Neural cell (in vitro differentiated cells): ENCODE results near the gene EHBP1. TPM values are rescaled to one million over a fixed set of nuclear protein-coding genes. Genes with fewer than 3 reads are reported as not detected.

Experiments
- H2AFZ ChIP-seq: fragments of 200-600, 300-800 bp; sonication (generic), shearing (Covaris generic); 2 replicates; pipeline ENCODE4 v1.6.0; 2014; ENCODE audit warnings: low read depth, mild to moderate bottlenecking, antibody characterized with exemption, low read length, moderate library complexity
- H3F3A ChIP-seq: fragments of 200-600 bp; shearing (Covaris generic); 2 replicates; pipeline ENCODE4 v1.6.1; 2016; ENCODE audit warnings: mild to moderate bottlenecking, moderate library complexity, mixed read lengths, antibody characterized with exemption, low read length; ENCODE audit not compliant: insufficient read depth, poor library complexity, severe bottlenecking
- H3K27ac ChIP-seq: fragments of 200-600, 300-800 bp; sonication (generic), shearing (Covaris generic); 2 replicates; pipeline ENCODE4 v1.5.1; 2014; ENCODE audit warnings: mild to moderate bottlenecking, low read length, moderate library complexity
- H3K27me3 ChIP-seq: fragments of 300-800, 200-600 bp; sonication (generic), shearing (Covaris generic); 2 replicates; pipeline ENCODE4 v1.6.0; 2014; ENCODE audit warnings: mild to moderate bottlenecking, low read depth, low read length, moderate library complexity; ENCODE audit not compliant: insufficient read depth
- H3K36me3 ChIP-seq: fragments of 300-800, 200-600 bp; sonication (generic), shearing (Covaris generic); 2 replicates; pipeline ENCODE4 v1.5.1; 2014; ENCODE audit warnings: mild to moderate bottlenecking, antibody characterized with exemption, low read length, moderate library complexity; ENCODE audit not compliant: insufficient read depth
- H3K4me2 ChIP-seq: fragments of 300-800, 200-600 bp; sonication (generic), shearing (Covaris generic); 2 replicates; pipeline ENCODE4 v1.6.0; 2014; ENCODE audit warnings: mild to moderate bottlenecking, low read length
- H3K4me3 ChIP-seq: fragments of 300-800, 200-600 bp; sonication (generic), shearing (Covaris generic); 2 replicates; pipeline ENCODE4 v1.5.1; 2014; ENCODE audit warnings: mild to moderate bottlenecking, low read length, moderate library complexity
- H3K79me2 ChIP-seq: fragments of 200-600 bp; shearing (Covaris generic); replicated peaks from 2 replicates; pipeline ENCODE4 v1.6.0; 2014; ENCODE audit warnings: mild to moderate bottlenecking, low read length, moderate library complexity; ENCODE audit not compliant: insufficient read depth
- H3K9ac ChIP-seq: fragments of 300-800, 200-600 bp; sonication (generic), shearing (Covaris generic); 2 replicates; pipeline ENCODE4 v1.6.1; 2016; ENCODE audit warnings: mild to moderate bottlenecking, low read length, mixed read lengths
- H3K9me2 ChIP-seq: fragments of 200-600 bp; shearing (Covaris generic); 2 replicates; pipeline ENCODE4 v1.6.1; 2016; ENCODE audit warnings: mild to moderate bottlenecking, low read length, mixed read lengths; ENCODE audit not compliant: insufficient read depth
- H3K9me3 ChIP-seq: fragments of 200-600, 300-800 bp; sonication (generic), shearing (Covaris generic); 2 replicates; pipeline ENCODE4 v1.6.1; 2016; ENCODE audit warnings: mild to moderate bottlenecking, mixed run types, low read length, moderate library complexity, mixed read lengths
- H4K20me1 ChIP-seq: fragments of 200-600 bp; shearing (Covaris generic); 2 replicates; pipeline ENCODE4 v1.6.1; 2016; ENCODE audit warnings: mild to moderate bottlenecking, mixed run types; ENCODE audit not compliant: insufficient read depth
- CTCF ChIP-seq: fragments of 450-650 bp; IDR thresholded peaks from 2 replicates; pipeline ENCODE4 v1.5.1; 2014; ENCODE audit warnings: antibody characterized with exemption, mild to moderate bottlenecking, moderate library complexity; ENCODE audit not compliant: poor library complexity, severe bottlenecking
- EP300 ChIP-seq: fragments of 450-650 bp; conservative IDR thresholded peaks from 2 replicates; pipeline ENCODE4 v1.6.1; 2014; ENCODE audit warnings: antibody characterized with exemption, mild to moderate bottlenecking, moderate library complexity; ENCODE audit not compliant: poor library complexity, severe bottlenecking
- EZH2 ChIP-seq: fragments of 200-600, 300-800 bp; shearing (Covaris generic), sonication (generic); IDR thresholded peaks from 2 replicates; pipeline ENCODE4 v1.6.1; 2014; ENCODE audit warnings: antibody characterized with exemption, low read length, borderline replicate concordance, mild to moderate bottlenecking; ENCODE audit not compliant: insufficient read depth, poor library complexity, severe bottlenecking
- MXI1 ChIP-seq: fragments of 450-650 bp; conservative IDR thresholded peaks from 2 replicates; pipeline ENCODE4 v1.6.1; 2014; ENCODE audit warnings: antibody characterized with exemption, mild to moderate bottlenecking; ENCODE audit not compliant: poor library complexity, severe bottlenecking
- POLR2AphosphoS5 ChIP-seq: IDR thresholded peaks from 2 replicates; pipeline ENCODE4 v1.6.1; 2012
- RAD21 ChIP-seq: fragments of 450-650 bp; conservative IDR thresholded peaks from 2 replicates; pipeline ENCODE4 v1.6.1; 2014; ENCODE audit warnings: antibody characterized with exemption, mild to moderate bottlenecking, moderate library complexity
- SMC3 ChIP-seq: fragments of 450-650 bp; conservative IDR thresholded peaks from 2 replicates; pipeline ENCODE4 v1.6.1; 2014; ENCODE audit warnings: antibody characterized with exemption, mild to moderate bottlenecking, moderate library complexity; ENCODE audit not compliant: poor library complexity
- TAF1 ChIP-seq: IDR thresholded peaks from 2 replicates; pipeline ENCODE4 v1.6.1; 2012; ENCODE audit warnings: low read depth
- polyA plus RNA-seq: library from polyadenylated mRNA; depleted of rRNA; stranded (reverse); fragments of >200 nt; gene quantifications from 2 replicates; pipeline ENCODE4 v1.2.3, GENCODE V29; 2014
- TF ChIP-seq, protein P1 (sequence below): IDR thresholded peaks from 2 replicates; pipeline ENCODE4 v1.6.1; 2012; ENCODE audit warnings: borderline replicate concordance

EHBP1 gene
- polyA plus RNA-seq, 1 donor from 2014 or later, result 52.6 TPM

- Histone ChIP-seq H3K4me2 (no peak overlapping the region), H3K4me3 (no peak overlapping the region), H3K79me2 (no peaks in the 10 kb centered on the region), H3K9ac (no peak overlapping the region), H3K9me3 (no peaks in the 10 kb centered on the region), H4K20me1 (no peaks in the 10 kb centered on the region), H3K9me2 (no peaks in the 10 kb centered on the region), H3K27ac (no peak overlapping the region), H3K27me3 (no peaks in the 10 kb centered on the region), H2AFZ (no peak overlapping the region), H3F3A (no peaks in the 10 kb centered on the region), H3K36me3 (no peaks in the 10 kb centered on the region)
- no peak for TF ChIP-seq MXI1
- TF ChIP-seq RAD21, result no peak
- no peak for TF ChIP-seq EZH2
- TF ChIP-seq EP300, result no peak
- no peak for TF ChIP-seq SMC3
- TF ChIP-seq TAF1, result no peak
- TF ChIP-seq, protein P1, sequence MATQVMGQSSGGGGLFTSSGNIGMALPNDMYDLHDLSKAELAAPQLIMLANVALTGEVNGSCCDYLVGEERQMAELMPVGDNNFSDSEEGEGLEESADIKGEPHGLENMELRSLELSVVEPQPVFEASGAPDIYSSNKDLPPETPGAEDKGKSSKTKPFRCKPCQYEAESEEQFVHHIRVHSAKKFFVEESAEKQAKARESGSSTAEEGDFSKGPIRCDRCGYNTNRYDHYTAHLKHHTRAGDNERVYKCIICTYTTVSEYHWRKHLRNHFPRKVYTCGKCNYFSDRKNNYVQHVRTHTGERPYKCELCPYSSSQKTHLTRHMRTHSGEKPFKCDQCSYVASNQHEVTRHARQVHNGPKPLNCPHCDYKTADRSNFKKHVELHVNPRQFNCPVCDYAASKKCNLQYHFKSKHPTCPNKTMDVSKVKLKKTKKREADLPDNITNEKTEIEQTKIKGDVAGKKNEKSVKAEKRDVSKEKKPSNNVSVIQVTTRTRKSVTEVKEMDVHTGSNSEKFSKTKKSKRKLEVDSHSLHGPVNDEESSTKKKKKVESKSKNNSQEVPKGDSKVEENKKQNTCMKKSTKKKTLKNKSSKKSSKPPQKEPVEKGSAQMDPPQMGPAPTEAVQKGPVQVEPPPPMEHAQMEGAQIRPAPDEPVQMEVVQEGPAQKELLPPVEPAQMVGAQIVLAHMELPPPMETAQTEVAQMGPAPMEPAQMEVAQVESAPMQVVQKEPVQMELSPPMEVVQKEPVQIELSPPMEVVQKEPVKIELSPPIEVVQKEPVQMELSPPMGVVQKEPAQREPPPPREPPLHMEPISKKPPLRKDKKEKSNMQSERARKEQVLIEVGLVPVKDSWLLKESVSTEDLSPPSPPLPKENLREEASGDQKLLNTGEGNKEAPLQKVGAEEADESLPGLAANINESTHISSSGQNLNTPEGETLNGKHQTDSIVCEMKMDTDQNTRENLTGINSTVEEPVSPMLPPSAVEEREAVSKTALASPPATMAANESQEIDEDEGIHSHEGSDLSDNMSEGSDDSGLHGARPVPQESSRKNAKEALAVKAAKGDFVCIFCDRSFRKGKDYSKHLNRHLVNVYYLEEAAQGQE, result no peak
- no peak for TF ChIP-seq CTCF
- TF ChIP-seq POLR2AphosphoS5, result no peak
Observed at GRCh38 chr2:62792408-62792807, 86.9 kb downstream of the EHBP1 start.

GRCh38 chr2:62793213-62793612 lies 87.7 kb downstream of the EHBP1 start:
- no peaks in the 10 kb centered on the region for H3F3A ChIP-seq
- H3K4me3 ChIP-seq, result no peak overlapping the region
- no peaks in the 10 kb centered on the region for H3K79me2 ChIP-seq
- TF ChIP-seq CTCF (no peak), EZH2 (no peak), SMC3 (no peak), RAD21 (no peak), MXI1 (no peak), POLR2AphosphoS5 (no peak), EP300 (no peak), TAF1 (no peak)
- TF ChIP-seq, protein P1, result no peak
- no peak overlapping the region for H3K4me2 ChIP-seq
- no peaks in the 10 kb centered on the region for H3K27me3 ChIP-seq
- no peak overlapping the region for H2AFZ ChIP-seq
- no peaks in the 10 kb centered on the region for H3K9me2 ChIP-seq
- no peak overlapping the region for H3K27ac ChIP-seq
- H3K9me3 ChIP-seq, result no peaks in the 10 kb centered on the region
- H3K9ac ChIP-seq, result no peak overlapping the region
- no peaks in the 10 kb centered on the region for H4K20me1 ChIP-seq
- no peaks in the 10 kb centered on the region for H3K36me3 ChIP-seq
